ENCODE results near the gene CCL21. TPM values are rescaled to one million over a fixed set of nuclear protein-coding genes. Genes with fewer than 3 reads are reported as not detected.

CCL21 gene
- total and polyA plus RNA-seq, 2 of the 13 experiments (the other 11 are each of a cell fraction or from before 2014, with no cell fraction given): not detected

- TF ChIP-seq SMAD9 (CRISPR knock-in tag; IDR thresholded peaks at IDR 0.05) (no peak), KDM5B (CRISPR knock-in tag; IDR thresholded peaks at IDR 0.05; ENCODE audit: borderline replicate concordance) (no peak), ZNF138 (CRISPR knock-in tag; IDR thresholded peaks at IDR 0.05; ENCODE audit: low read depth) (no peak), GRHL1 (CRISPR knock-in tag; conservative IDR thresholded peaks at IDR 0.05) (no peak), ELF1 (CRISPR knock-in tag; IDR thresholded peaks at IDR 0.05) (no peak), EED (CRISPR knock-in tag; IDR thresholded peaks at IDR 0.05) (no peak), ZNF34 (CRISPR knock-in tag; IDR thresholded peaks at IDR 0.05; ENCODE audit: borderline replicate concordance) (no peak), ZNF503 (CRISPR knock-in tag; IDR thresholded peaks at IDR 0.05) (no peak), MAX (IDR thresholded peaks at IDR 0.05) (no peak), HMGXB4 (CRISPR knock-in tag; IDR thresholded peaks at IDR 0.05; ENCODE audit: borderline replicate concordance in 1 of 2, low read depth in 1 of 2) (peak; percentile 53 to 54; a peak in 1 of 4 replicates), TBP (CRISPR knock-in tag; IDR thresholded peaks at IDR 0.05) (no peak), ZBTB26 (CRISPR knock-in tag; IDR thresholded peaks at IDR 0.05; ENCODE audit: borderline replicate concordance) (no peak), ZNF574 (CRISPR knock-in tag; IDR thresholded peaks at IDR 0.05) (no peak; the same call in 1 of the 2 replicates), XRCC5 (optimal IDR thresholded peaks at IDR 0.05; ENCODE audit: low read length) (peak; percentile 94), ZFP36L1 (CRISPR knock-in tag; IDR thresholded peaks at IDR 0.05) (no peak), TEAD3 (CRISPR knock-in tag; optimal IDR thresholded peaks at IDR 0.05; ENCODE audit: borderline replicate concordance) (no peak)
These were observed 45.5 kb downstream of the CCL21 start (continued) for GRCh38 chr9:34664281-34665066.
